Measurements from ENCODE around the gene LYRM7. TPM values are rescaled to one million over a fixed set of nuclear protein-coding genes. Genes with fewer than 3 reads are reported as not detected.

LYRM7 gene
- total RNA-seq, 4 donors from 2014 or later = 6.6 to 8.8 (median 7.9) TPM

GRCh38 chr5:131209506-131210150 lies 38.9 kb downstream of the LYRM7 start:
- H3K4me3 ChIP-seq = peak overlapping the region in 1 of 4 donors; percentile 14
- H3K36me3 ChIP-seq = no peaks in the 10 kb centered on the region
- peak overlapping the region; percentile 13 to 76 (median 37) for H3K27ac ChIP-seq
- H3K27me3 ChIP-seq = no peaks in the 10 kb centered on the region
- DNase-seq = peak in 2 of 3 donors; percentile 66 to 72
- peaks cover 0 to 5% (median 0%) of the 10 kb centered on the region in 4 donors for H3K4me1 ChIP-seq
- TF ChIP-seq POLR2A (IDR thresholded peaks at IDR 0.05) (no peak), CTCF (IDR thresholded peaks at IDR 0.05) (no peak)
- no peaks in the 10 kb centered on the region for H3K9me3 ChIP-seq

- H3K4me3 ChIP-seq = peak overlapping the region in 1 of 4 donors; percentile 14
- H3K9me3 ChIP-seq = no peaks in the 10 kb centered on the region
- H3K27ac ChIP-seq = peak overlapping the region in 2 of 4 donors; percentile 59 to 76
- H3K36me3 ChIP-seq = no peaks in the 10 kb centered on the region
- no peaks in the 10 kb centered on the region for H3K27me3 ChIP-seq
- no peak for DNase-seq
- no peak for TF ChIP-seq CTCF (IDR thresholded peaks at IDR 0.05)
- peaks cover 0 to 5% (median 0%) of the 10 kb centered on the region in 4 donors for H3K4me1 ChIP-seq
Measured at GRCh38 chr5:131210151-131210510, 39.4 kb downstream of the LYRM7 start.

GRCh38 chr5:131211669-131212068 lies 40.9 kb downstream of the LYRM7 start:
- Histone ChIP-seq H3K4me1 (peaks cover 0 to 5% (median 0%) of the 10 kb centered on the region in 4 donors), H3K27me3 (no peaks in the 10 kb centered on the region), H3K9me3 (no peaks in the 10 kb centered on the region), H3K36me3 (no peaks in the 10 kb centered on the region), H3K4me3 (no peak overlapping the region), H3K27ac (peak overlapping the region in 1 of 4 donors; percentile 76)
- DNase-seq = no peak
- no peak for TF ChIP-seq POLR2A (IDR thresholded peaks at IDR 0.05)
- TF ChIP-seq CTCF (IDR thresholded peaks at IDR 0.05) = no peak

- Histone ChIP-seq H3K27ac (peak overlapping the region in 1 of 4 donors; percentile 76), H3K36me3 (no peaks in the 10 kb centered on the region), H3K27me3 (no peaks in the 10 kb centered on the region), H3K9me3 (no peaks in the 10 kb centered on the region), H3K4me3 (no peak overlapping the region), H3K4me1 (peaks cover 0 to 5% (median 0%) of the 10 kb centered on the region in 4 donors)
- no peak for DNase-seq
- TF ChIP-seq CTCF (IDR thresholded peaks at IDR 0.05) (no peak), POLR2A (IDR thresholded peaks at IDR 0.05) (no peak)
Measured at GRCh38 chr5:131212471-131213021, 41.8 kb downstream of the LYRM7 start.

- TF ChIP-seq CTCF (IDR thresholded peaks at IDR 0.05) (no peak), POLR2A (IDR thresholded peaks at IDR 0.05) (no peak)
- no peak overlapping the region for H3K27ac ChIP-seq
- DNase-seq = no peak
- no peak overlapping the region for H3K4me3 ChIP-seq
- H3K9me3 ChIP-seq = no peaks in the 10 kb centered on the region
- H3K4me1 ChIP-seq = peaks cover 0 to 5% (median 0%) of the 10 kb centered on the region in 4 donors
- H3K36me3 ChIP-seq = no peaks in the 10 kb centered on the region
- no peaks in the 10 kb centered on the region for H3K27me3 ChIP-seq
Measured at GRCh38 chr5:131214609-131215227, 44.0 kb downstream of the LYRM7 start.

Data from Peyer's patch (tissue), 4 donors.